Stimulated activated naive CD8-positive, alpha-beta T cell treated with anti-CD3 and anti-CD28 coated beads, Interleukin-15, Interleukin-2, amounts not matched to agents 100 ng/mL and 50 ng/mL, for 24 hours (primary cell): ENCODE data around the gene GNAS.

Source experiments
- H3K27ac Mint-ChIP-seq: one replicate; pipeline ENCODE4 v1.8.0; 2021; ENCODE audit warnings: mild to moderate bottlenecking, mixed read lengths
- H3K27me3 Mint-ChIP-seq: one replicate; pipeline ENCODE4 v1.8.0; 2021; ENCODE audit warnings: mixed read lengths
- H3K36me3 Mint-ChIP-seq: one replicate; pipeline ENCODE4 v1.8.0; 2021; ENCODE audit warnings: low read depth, mixed read lengths
- H3K4me1 Mint-ChIP-seq: one replicate; pipeline ENCODE4 v1.8.0; 2021; ENCODE audit warnings: low read depth, mixed read lengths
- H3K4me3 Mint-ChIP-seq: one replicate; pipeline ENCODE4 v1.8.0; 2021; ENCODE audit warnings: mild to moderate bottlenecking, mixed read lengths
- H3K9me3 Mint-ChIP-seq: one replicate; pipeline ENCODE4 v1.8.0; 2021; ENCODE audit warnings: mixed read lengths

GNAS gene

DNA sequence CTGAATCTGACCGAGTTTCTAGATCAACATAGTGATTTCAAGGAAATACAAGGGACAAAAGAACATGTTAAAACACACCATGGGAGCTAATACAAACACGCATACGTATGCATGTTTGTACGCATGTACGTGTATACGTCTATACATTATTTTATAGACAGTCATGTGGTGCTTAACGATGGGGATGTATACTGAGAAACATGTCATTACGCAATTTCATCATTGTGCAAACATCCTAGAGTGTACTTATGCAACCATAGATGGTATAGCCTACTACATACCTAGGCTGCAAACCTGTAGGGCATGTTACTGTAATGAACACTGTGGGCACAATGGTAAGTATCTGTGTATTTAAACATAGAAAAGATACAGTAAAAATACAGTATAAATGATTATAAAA is 103.6 kb downstream of the GNAS start:
- Mint-ChIP-seq H3K27me3 (peaks cover 8% of the 10 kb centered on the region), H3K4me3 (no peak overlapping the region), H3K27ac (no peak overlapping the region)

GRCh38 chr20:58959652-58960051 is 107.1 kb downstream of the GNAS start:
- Mint-ChIP-seq H3K4me1 (no peaks in the 10 kb centered on the region), H3K27ac (no peak overlapping the region), H3K9me3 (no peaks in the 10 kb centered on the region), H3K4me3 (no peak overlapping the region), H3K27me3 (peaks cover 15% of the 10 kb centered on the region), H3K36me3 (no peaks in the 10 kb centered on the region)

More for the DNA sequence above, 103.6 kb downstream of the GNAS start:
- H3K9me3 Mint-ChIP-seq, result no peaks in the 10 kb centered on the region
- H3K36me3 Mint-ChIP-seq, result no peaks in the 10 kb centered on the region
- H3K4me1 Mint-ChIP-seq, result no peaks in the 10 kb centered on the region
